HG02588 (cell line): ENCODE measurements around the gene FKBP15.
"Not testable (repeated sequence)": the region's sequence is repeated elsewhere in the genome, so short reads cannot be mapped to it uniquely, and the experiment has no call there.

ENCODE experiments used
- ATAC-seq: cut with Tn5 transposase; IDR thresholded peaks from one replicate; pipeline ENCODE4 v1.9.1; 2021; ENCODE audit warnings: mild to moderate bottlenecking, moderate library complexity; ENCODE audit not compliant: unreplicated experiment

Gene FKBP15, protein sequence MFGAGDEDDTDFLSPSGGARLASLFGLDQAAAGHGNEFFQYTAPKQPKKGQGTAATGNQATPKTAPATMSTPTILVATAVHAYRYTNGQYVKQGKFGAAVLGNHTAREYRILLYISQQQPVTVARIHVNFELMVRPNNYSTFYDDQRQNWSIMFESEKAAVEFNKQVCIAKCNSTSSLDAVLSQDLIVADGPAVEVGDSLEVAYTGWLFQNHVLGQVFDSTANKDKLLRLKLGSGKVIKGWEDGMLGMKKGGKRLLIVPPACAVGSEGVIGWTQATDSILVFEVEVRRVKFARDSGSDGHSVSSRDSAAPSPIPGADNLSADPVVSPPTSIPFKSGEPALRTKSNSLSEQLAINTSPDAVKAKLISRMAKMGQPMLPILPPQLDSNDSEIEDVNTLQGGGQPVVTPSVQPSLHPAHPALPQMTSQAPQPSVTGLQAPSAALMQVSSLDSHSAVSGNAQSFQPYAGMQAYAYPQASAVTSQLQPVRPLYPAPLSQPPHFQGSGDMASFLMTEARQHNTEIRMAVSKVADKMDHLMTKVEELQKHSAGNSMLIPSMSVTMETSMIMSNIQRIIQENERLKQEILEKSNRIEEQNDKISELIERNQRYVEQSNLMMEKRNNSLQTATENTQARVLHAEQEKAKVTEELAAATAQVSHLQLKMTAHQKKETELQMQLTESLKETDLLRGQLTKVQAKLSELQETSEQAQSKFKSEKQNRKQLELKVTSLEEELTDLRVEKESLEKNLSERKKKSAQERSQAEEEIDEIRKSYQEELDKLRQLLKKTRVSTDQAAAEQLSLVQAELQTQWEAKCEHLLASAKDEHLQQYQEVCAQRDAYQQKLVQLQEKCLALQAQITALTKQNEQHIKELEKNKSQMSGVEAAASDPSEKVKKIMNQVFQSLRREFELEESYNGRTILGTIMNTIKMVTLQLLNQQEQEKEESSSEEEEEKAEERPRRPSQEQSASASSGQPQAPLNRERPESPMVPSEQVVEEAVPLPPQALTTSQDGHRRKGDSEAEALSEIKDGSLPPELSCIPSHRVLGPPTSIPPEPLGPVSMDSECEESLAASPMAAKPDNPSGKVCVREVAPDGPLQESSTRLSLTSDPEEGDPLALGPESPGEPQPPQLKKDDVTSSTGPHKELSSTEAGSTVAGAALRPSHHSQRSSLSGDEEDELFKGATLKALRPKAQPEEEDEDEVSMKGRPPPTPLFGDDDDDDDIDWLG

DNA sequence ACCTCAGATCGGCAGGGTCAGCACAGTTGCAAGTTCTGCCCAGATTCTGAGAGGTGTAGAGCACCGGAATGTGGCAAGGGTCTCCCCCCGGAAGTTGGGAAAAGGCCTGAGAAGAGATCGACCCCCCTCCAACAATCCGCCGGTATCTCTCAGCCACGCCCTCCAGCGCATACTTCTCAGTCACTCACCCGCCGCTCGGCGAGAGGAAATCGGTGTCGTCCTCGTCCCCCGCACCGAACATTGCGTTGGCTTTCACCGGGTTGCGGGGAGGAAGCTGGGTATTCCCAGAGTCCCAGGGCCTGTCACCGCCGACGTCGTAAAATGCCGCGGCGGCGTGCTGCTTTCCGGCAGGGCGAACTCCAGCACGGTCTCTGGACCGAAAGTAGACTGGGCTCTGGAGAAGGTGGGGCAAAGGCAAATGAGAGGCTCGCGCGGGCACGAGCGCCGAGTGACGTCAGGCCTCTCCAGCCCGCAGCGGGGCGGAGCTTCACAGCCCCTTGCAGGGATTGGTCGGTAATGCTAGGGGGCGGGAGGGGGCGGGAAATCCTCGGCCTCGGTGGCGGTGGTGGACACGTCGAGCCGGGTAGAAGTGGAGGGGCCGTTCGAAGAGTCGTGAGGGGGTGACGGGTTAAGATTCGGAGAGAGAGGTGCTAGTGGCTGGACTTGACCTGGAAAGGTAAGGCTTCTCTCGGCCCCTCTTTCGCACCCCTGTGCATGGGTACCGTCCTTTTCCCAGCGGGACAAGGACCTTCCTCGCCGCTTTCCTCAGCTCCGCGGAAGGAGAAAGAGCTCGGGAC, at the start of gene FKBP15, which contains the start of gene SLC31A1:
FKBP15 (minus strand) TSS at position 275 of the 797 bp plus-strand sequence; CDS start at position 241, 34 bp downstream.
SLC31A1 (plus strand) TSS at position 542 of the 797 bp plus-strand sequence. CDS start 34,605 bp downstream, outside the sequence.
- ATAC-seq: peak; percentile 88

DNA sequence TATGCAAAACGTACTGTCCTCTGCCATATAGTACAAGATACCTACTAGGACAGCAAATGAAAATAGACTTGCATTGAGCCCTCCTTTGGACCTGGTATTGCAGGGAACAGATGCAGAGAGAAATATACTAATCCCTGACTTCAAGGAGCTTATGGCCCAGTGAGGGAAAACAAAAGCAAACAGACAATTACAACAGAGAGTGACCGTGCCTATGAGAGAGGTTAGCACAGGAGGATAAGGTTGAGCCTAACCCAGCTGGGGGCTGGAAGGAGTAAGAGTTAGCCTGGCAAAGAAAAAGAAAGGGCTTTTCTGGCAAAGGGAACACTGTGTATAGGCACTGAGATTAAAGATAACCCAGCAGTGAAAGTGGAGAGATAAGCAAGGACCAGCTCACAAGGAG, 48.8 kb upstream of the FKBP15 start:
- ATAC-seq: no peak

DNA sequence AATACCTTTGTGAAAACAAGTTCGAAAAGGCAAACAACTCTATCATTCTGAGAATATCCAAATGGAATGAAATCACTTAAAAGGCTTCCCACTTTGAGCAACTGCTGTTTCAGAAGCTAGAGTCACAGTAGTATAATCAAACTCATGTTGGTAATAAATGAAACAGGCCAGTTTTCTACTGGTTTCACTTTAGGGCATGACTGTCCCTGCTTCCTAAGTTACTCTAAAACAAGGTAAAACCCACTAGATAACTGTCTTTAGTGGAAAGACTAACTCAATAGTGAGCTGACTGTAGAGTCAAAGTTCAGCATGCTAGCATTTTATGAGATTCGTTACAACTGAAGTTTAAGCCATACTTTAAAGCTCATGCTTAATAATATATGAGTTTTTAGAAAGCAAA, 48.3 kb upstream of the FKBP15 start:
- ATAC-seq: no peak

DNA sequence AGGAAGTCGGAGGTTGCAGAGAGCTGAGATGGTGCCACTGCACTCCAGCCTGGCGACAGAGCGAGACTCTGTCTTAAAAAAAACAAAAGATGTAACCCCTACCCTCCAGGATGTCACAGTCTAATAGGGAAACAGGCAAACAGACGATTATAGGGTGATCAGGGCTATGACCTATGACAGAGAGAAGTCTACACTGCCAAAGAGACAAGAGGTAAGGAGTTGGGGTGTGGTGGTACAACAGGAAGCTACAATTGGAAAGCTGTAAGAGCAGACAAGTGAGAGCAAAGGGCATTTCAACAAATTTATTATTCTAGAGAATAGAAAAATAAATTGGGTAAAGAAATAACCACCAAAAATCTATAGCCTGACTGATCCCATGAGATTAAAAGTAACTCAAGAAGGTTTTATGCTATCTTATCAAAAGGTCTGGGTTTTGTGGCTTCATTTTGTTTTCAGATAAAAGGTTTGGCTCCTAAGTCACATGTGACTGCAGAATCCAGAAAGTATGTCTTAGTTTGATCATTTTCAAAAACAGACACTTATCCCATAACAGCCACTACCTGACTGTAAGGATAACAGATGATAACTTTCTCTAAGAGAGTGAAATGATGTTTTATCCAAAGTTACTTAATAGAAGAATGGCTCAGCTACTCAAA, 47.0 kb upstream of the FKBP15 start:
- ATAC-seq: no peak

DNA sequence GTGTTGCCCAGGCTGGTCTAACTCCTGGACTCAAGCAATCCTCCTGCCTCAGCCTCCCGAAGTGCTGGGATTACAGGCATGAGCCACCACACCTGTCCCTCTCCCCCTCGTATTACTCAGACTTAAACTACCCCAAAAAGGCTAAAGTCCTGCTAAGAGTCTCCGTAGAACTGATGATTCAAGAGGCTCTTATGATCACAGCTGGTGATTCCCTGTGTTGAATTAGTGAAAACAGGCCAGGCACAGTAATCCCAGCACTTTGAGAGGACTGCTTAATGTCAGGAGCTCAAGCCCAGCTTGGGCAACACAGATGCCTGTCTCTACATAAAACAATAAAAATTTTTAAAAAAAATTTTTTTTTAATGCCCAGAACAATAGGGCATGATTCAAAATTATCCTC, 45.1 kb upstream of the FKBP15 start:
- ATAC-seq: no peak

DNA sequence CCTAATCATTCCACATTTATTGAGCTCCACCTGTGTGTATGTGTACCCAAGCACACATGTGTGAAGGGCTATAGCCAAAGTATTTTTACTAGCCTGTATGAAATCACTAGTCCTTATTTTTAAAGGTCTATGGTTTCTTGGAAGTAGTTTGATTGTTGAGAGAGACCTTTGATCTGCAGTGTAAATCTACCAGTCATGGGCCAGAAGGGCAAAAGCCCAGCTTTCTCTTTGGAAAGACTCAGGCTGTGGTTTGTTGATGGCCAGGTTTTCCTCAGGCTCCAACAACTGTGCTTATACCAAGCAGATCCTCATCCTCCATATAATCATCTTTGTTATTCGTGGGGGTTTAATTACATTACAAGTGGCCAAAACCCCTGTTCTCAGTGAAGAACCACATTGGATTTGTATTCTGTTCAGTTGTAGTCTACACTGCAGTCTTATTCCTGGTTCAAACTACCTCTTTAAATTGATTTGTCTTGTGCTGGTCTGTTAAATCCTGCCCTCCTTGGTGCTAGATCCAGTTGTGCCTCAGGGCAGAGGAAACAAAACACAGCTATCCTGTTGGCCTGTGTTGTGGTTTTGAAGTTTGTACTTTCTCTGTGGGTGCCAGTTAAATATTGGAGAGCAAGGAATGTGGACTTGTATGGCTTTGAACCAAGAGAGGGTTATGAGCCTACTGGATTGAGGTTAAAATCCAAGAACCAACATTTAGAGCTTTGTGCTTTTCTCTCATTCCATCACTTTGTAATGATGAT, 41.0 kb upstream of the FKBP15 start:
- no peak for ATAC-seq

DNA sequence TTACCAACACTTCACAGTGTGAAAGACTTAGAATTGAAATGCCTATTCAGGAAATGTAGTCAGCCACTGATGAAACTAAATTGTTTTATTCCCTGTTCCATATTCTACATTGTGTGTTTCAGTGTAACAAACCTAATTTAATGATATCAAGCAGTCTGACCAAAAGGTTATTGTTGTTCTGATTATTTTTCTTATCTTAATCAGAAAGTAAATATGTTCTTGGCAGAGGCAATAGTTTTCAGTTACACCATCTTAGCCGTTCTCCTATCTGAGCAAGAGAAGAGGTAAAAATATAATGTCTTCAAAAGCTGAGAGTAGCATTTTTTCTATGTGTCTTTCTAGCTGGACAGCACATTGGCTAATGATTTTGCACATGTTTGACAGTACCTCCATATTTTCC, 37.2 kb upstream of the FKBP15 start:
- ATAC-seq: no peak

DNA sequence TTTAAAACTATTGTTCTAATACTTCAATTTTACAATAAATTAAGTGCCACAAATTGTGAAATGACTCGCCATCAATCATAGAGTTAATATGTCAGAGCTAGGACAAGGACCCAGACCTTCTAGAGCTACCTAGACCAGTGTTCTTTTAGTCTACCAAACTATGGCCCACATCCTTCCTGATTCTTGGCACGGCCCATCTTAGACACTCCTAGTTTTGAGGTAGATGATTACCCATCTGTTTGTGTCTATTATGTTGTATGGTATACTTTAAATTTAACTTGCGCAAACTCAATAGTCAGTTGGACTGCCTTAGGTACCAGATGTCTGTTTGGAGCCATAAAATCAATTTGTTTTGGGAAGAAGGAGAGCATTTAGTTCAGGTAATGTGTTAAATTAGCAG, 36.8 kb upstream of the FKBP15 start:
- no peak for ATAC-seq

DNA sequence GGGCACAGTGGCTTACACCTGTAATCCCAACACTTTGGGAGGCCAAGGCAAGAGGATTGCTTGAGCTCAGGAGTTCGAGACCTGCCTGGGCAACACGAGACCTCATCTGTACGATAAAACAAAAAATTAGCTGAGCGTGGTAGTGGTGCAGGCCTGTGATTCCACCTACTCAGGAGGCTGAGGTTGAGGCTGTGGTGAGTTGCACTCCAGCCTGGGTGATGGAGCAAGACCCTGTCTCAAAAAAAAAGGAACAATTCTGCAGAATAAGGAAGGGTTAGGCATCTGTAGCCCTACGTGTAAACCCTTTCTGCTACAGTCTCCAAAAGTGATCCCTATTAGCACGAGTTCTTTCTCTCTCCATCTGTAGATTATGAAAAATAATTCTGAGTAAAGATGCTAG, 34.4 kb upstream of the FKBP15 start:
- no peak for ATAC-seq

DNA sequence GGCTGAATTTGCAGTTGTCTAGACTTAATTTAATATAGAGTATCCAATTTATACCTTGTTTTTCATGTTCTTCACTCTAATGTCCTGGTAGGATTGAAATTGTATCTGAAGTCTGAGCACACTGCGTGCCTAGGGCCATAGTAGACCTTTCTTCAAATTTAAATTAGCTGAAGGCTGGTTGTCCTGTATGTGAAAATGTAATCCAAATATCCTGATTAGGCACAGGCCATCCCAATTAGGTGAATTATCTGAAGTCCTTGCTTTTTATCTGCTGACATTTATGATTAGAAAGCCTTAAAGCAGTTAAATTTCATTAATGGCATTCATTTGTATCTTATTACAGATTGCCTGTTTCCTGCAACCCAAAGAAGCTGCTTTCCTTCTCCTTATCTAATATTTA, 33.9 kb upstream of the FKBP15 start:
- ATAC-seq: no peak

DNA sequence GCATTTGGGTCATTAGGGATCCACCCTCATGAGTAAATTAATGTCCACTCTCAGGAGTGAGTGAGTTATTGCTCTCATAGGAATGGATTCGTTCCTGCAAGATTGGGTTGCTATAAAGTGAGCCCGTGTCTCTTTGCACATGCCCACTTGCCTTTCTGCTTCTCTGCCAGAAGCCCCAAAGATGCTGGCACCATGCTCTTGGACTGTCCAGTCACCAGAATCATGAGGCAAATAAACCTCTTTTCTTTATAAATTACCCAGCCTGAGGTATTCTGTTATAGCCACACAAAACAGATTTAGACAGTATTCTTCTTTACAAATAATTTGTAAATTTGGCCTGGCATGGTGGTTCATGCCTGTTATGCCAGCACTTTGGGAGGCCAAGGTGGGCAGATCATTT, 29.7 kb upstream of the FKBP15 start:
- no peak for ATAC-seq

DNA sequence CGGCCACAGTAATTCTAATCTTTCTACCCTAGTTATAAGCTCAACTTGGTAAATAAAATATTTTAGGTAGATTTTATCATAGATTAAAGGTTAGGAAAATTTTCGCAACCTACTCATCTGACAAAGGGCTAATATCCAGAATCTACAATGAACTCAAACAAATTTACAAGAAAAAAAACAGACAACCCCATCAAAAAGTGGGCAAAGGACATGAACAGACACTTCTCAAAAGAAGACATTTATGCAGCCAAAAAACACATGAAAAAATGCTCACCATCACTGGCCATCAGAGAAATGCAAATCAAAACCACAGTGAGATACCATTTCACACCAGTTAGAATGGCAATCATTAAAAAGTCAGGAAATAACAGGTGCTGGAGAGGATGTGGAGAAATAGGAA, 28.6 kb upstream of the FKBP15 start:
- ATAC-seq: not testable (repeated sequence)

DNA sequence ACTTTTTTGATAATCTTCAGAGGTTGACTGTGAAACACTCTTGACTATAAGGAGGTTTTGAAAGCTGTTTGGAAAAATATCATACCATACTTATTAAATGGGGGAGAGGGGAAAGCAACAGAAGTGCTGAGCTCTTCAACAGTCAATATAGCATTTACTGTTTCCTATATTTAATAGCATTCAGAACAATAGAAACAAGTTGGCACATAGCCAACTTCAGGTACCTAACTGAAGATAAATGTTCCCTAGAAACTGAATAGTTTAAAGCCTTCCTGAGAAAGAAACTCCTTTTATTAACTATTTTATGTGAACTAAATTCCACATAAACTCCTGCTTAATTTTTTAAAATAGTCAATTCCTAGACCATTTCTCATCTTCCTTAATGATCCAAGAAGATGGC, 26.6 kb upstream of the FKBP15 start:
- ATAC-seq: no peak

DNA sequence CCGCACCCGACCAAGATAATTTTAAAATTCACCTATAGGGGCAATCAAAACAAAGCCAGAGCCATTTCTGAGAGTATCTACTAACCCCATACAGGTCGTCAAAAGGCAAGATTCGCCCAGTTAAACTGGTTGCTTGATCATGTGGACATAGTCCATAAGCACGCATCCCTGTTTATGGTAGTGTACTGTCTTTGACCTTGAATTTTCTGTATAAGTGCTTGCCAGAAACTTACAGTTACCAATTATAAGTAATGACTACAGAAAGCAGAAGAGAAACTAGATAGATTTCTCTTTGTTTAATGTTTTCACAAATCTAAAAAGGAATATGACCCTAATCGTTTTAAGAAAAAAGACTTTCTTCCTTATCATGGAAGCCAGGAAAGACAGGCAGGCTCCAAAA, 25.9 kb upstream of the FKBP15 start:
- ATAC-seq: no peak

DNA sequence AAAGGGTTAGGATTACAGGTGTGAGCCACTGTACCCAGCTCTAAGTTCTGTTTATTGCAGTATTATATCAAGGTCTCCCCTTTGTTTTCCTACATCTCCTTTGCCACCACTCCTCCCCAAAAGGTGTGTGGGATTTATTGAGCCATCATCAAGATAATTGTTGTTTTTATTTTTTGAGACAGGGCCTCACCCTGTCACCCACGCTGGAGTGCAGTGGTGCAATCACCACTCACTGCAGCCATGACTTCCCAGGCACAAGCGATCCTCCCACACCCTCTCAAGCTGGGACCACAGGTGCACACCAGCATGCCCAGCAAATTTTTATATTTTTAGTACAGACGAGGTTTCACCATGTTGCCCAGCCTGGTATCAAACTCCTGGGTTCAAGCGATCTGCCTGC, 24.8 kb upstream of the FKBP15 start:
- ATAC-seq: no peak

DNA sequence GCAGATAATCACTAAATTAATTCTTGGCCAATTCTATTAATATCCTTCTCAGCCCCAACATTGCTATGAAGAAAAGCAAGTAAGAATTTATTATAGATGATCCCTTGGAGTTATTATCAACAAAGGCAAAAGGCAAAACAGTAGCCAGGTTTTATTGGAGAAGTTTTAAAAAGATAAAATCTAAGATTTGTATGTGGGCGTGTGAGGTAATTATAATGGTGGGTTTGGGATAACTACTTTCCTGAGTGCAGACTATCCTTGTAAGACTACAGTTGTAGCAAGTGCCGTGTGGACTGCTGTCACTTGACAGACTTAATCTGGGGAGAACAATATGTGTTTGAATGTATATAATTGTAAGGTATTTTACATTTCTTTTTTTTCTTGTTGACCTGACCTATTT, 23.5 kb upstream of the FKBP15 start:
- ATAC-seq: no peak

DNA sequence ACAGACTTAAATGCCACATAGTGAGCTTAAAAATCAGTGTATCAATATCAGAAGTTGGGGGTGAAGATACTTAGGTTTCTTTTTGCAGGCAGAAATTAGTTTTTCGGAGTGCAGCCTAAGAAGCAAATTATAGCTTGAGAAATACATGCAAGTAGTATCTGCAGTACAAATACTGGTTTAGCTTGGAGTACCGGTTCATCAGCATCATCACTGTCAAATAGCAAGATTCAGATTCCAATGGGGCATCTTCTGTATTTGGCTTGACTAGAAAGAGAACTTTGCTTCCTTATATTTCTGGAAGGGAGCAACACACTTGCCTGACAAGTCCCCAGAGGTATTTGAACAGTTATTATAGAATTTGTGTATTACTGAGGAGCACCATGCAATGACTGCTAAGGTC, 20.1 kb upstream of the FKBP15 start:
- no peak for ATAC-seq

DNA sequence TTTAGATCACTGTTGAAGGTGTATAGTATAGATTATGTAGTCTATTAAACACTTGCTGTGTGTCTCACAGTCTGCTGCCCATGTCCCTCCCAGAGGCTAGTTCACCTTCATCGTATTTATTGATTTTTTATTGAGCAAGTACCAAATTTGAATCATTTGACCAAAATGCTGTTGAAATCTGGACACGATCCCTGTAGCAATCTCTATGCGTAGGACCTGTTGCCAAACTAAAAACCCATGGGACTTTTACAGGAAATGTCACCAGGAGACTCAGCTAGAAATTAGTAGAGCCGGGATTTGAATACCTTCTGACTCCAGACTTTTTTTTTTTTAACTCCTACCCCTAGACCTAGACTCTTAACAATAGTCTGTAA, 17.8 kb upstream of the FKBP15 start:
- no peak for ATAC-seq

DNA sequence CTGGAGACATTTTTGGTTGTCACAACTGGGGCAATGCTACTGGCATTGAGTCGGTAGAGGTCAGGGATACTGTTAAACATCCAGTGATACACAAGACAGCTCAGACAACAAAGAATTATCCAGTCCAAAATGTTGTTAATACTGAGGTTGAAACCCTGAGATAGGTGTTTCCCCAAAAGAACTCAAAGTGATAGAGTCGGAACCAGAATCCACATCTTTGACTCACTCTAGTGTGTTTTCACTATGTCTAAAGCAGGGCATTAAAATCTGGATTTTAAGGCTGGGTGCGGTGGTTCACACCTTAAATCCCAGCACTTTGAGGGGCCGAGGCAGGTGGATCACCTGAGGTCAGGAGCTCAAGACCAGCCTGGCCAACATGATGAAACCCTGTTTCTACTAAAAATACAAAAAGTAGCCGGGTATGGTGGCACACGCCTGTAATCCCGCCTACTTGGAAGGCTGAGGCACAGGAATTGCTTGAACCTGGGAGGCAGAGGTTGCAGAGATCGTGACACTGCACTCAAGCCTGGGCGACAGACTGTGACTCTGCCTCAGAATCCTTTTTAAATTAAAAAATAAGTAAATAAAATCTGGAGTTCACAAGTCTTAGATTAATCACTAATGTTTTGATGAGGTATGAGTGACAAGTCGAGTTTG, 17.3 kb upstream of the FKBP15 start:
- ATAC-seq: no peak
